Head of caudate nucleus (tissue), 42 donors: ENCODE measurements around the gene ERGIC3.

Experiments
- DNase-seq, 42 donors: peaks; one replicate each; pipeline versions ENCODE4 v3.0.0 to v3.0.0-alpha.2; 2020 to 2021; ENCODE audit warnings: mixed read lengths in 7 of 42
- intact Hi-C: fragments of 100-400 bp; cut with DNase I; formaldehyde crosslinking; loops from one replicate; pipeline ENCODE4 v1.15.0; 2022

Gene ERGIC3

GRCh38 chr20:35604449-35604747 lies 62.5 kb downstream of the ERGIC3 start:
- intact Hi-C loops: no loop called here

GRCh38 chr20:35606127-35606526 lies 64.2 kb downstream of the ERGIC3 start:
- intact Hi-C loops: no loop called here
- DNase-seq: no peak

More at GRCh38 chr20:35604449-35604747, 62.5 kb downstream of the ERGIC3 start:
- no peak for DNase-seq
